Small intestine (tissue), 16 donors: ENCODE measurements around the gene ALDH8A1. TPM values are rescaled to one million over a fixed set of nuclear protein-coding genes. Genes with fewer than 3 reads are reported as not detected.

Experiments
- DNase-seq, 2 donors: peaks; one replicate each; pipeline versions ENCODE4 v3.0.0 to v3.0.0-alpha.2; 2013
- FAIRE-seq: peaks from 2 replicates; lab custom pipeline; 2012; peaks lifted over from hg19 to GRCh38; lab: Jason Lieb, UNC
- H3K27ac ChIP-seq, 3 donors: one replicate each; pipeline ENCODE4 v1.5.1; 2013; ENCODE audit warnings: low read length in 2 of 3, mild to moderate bottlenecking in 2 of 3, control low read depth in 1 of 3, inconsistent platforms in 1 of 3, low read depth in 1 of 3, moderate library complexity in 1 of 3
- H3K27me3 ChIP-seq, 3 donors: one replicate each; pipeline ENCODE4 v1.6.1; 2013; ENCODE audit warnings: low read length in 3 of 3, inconsistent platforms in 1 of 3; ENCODE audit not compliant: control insufficient read depth in 3 of 3, insufficient read depth in 3 of 3
- H3K36me3 ChIP-seq, 3 donors: one replicate each; pipeline ENCODE4 v1.6.1; 2013; ENCODE audit warnings: low read length in 3 of 3, inconsistent platforms in 1 of 3, low read depth in 1 of 3, mild to moderate bottlenecking in 1 of 3, moderate library complexity in 1 of 3; ENCODE audit not compliant: control insufficient read depth in 3 of 3, insufficient read depth in 2 of 3
- H3K4me1 ChIP-seq, 3 donors: one replicate each; pipeline ENCODE4 v1.6.1; 2013; ENCODE audit warnings: low read length in 2 of 3, inconsistent platforms in 1 of 3, low read depth in 1 of 3, mild to moderate bottlenecking in 1 of 3, moderate library complexity in 1 of 3; ENCODE audit not compliant: control insufficient read depth in 3 of 3, insufficient read depth in 2 of 3
- H3K4me3 ChIP-seq, 3 donors: one replicate each; pipeline ENCODE4 v1.5.1; 2013; ENCODE audit warnings: low read length in 3 of 3, control low read depth in 1 of 3, inconsistent platforms in 1 of 3, low read depth in 1 of 3, mild to moderate bottlenecking in 1 of 3, moderate library complexity in 1 of 3
- H3K9me3 ChIP-seq, 2 donors: one replicate each; pipeline ENCODE4 v1.6.1; 2013; ENCODE audit warnings: low read depth in 1 of 2, low read length in 1 of 2; ENCODE audit not compliant: control insufficient read depth in 2 of 2, insufficient read depth in 1 of 2
- WGBS, 3 donors: extraction: QIAGEN DNeasy Blood & Tissue Kit; methylation state at CpG; one replicate each; pipeline ENCODE4 v1.1.7; 2013; 5-methylcytosine and 5-hydroxymethylcytosine counted together
- long read RNA-seq, 10 donors: transcript quantifications; one replicate each; lab custom pipeline, GENCODE V29; 2026
- polyA plus RNA-seq, 4 donors: library from polyadenylated mRNA; stranded (reverse) in 3 of 4; unstranded in 1 of 4; fragments of 200-250 nt in 3 of 4; fragments of 120-200 nt in 1 of 4; gene quantifications; one replicate each; pipeline versions ENCODE4 v1.2.1 to v1.2.3, GENCODE V29; 2013
- donor health status: healthy with polysubstance abuse.
- donor health status: control.
- donor health status: control.
- donor health status: Bipolar disorder and iron deficiency.
- donor health status: healthy.

The ALDH8A1 gene
- polyA plus RNA-seq, result 1 to 10 TPM in 1 of 4 donors, under 1 TPM in 3; 0.15 to 1.1 (median 0.21) TPM
- long read RNA-seq, donor 1, result 0 reads
- long read RNA-seq, donor 2, result 0 reads
- long read RNA-seq, donor 3, result 0 reads
- long read RNA-seq, donor 4, result 0 reads
- long read RNA-seq, donor 5, result 0 reads
- long read RNA-seq, donor 6, result 0 reads
- long read RNA-seq, donor 7, result 0 reads
- long read RNA-seq, donor 8, result 0 reads
- long read RNA-seq, donor 9, result 0 reads
- long read RNA-seq, donor 10, result 0 reads

DNA sequence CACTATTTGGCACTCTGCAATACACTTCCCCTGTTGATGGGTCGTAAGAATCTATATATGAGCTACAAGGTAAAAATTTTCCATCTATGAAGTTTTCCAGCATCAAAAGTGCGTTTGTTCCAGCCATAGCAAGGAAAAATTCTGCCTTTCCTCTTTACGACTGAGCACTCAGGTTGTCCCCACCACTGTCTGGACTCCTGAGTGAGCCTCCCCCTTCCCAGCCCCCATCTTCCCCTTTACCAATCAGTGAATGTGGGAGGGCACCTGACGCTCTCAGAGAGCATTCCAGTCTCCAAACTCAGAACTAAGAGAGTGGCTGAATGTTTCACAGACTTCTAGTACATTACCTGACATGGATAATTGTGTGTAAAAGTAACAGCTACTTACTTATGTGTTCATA lies at the start of gene ALDH8A1:
TSS of gene ALDH8A1 (minus strand) at position 175 of the 400 bp plus-strand sequence. CDS start at position 127, 48 bp downstream.
- Histone ChIP-seq H3K36me3 (no peaks in the 10 kb centered on the region), H3K4me3 (no peak within 1 kb of the TSS), H3K9me3 (peaks cover 0 to 2% of the 10 kb centered on the region in 2 donors), H3K27ac (no peak within 1 kb of the TSS), H3K4me1 (peaks cover 0 to 2% (median 0%) of the 10 kb centered on the region in 3 donors), H3K27me3 (no peaks in the 10 kb centered on the region)
- WGBS, 3 donors, result 80 to 88% (median 83%) methylated on average over 4 of the region's 4 CpGs
- DNase-seq, result no peak
- no peak for FAIRE-seq

- WGBS, 3 donors, result 93 to 98% (median 95%) methylated on average over 1 of the region's 1 CpG
- H3K27me3 ChIP-seq, result no peaks in the 10 kb centered on the region
- DNase-seq, result no peak
- no peaks in the 10 kb centered on the region for H3K4me1 ChIP-seq
- H3K27ac ChIP-seq, result no peak overlapping the region
- peaks cover 3 to 8% (median 6%) of the 10 kb centered on the region in 3 donors for H3K36me3 ChIP-seq
- no peaks in the 10 kb centered on the region for H3K9me3 ChIP-seq
- no peak for FAIRE-seq
- H3K4me3 ChIP-seq, result no peak overlapping the region
Measured at GRCh38 chr6:134999107-134999506, 49.2 kb upstream of the ALDH8A1 start.

- Histone ChIP-seq H3K27ac (no peak overlapping the region), H3K27me3 (no peaks in the 10 kb centered on the region), H3K4me3 (no peak overlapping the region), H3K36me3 (peaks cover 3 to 8% (median 6%) of the 10 kb centered on the region in 3 donors), H3K4me1 (no peaks in the 10 kb centered on the region), H3K9me3 (no peaks in the 10 kb centered on the region)
- FAIRE-seq (no peak), DNase-seq (no peak)
- WGBS, 3 donors, result 87 to 96% (median 94%) methylated on average over 9 of the region's 9 CpGs
Measured at GRCh38 chr6:134997133-134997995, 47.5 kb upstream of the ALDH8A1 start.

- DNase-seq (no peak), FAIRE-seq (no peak)
- H3K36me3 ChIP-seq, result peaks cover 3 to 10% (median 8%) of the 10 kb centered on the region in 3 donors
- no peak overlapping the region for H3K27ac ChIP-seq
- no peaks in the 10 kb centered on the region for H3K27me3 ChIP-seq
- WGBS, 3 donors, result 95 to 97% (median 96%) methylated on average over 1 of the region's 1 CpG
- no peaks in the 10 kb centered on the region for H3K4me1 ChIP-seq
- no peaks in the 10 kb centered on the region for H3K9me3 ChIP-seq
- H3K4me3 ChIP-seq, result no peak overlapping the region
Measured at GRCh38 chr6:134995536-134995935, 45.6 kb upstream of the ALDH8A1 start.

DNA sequence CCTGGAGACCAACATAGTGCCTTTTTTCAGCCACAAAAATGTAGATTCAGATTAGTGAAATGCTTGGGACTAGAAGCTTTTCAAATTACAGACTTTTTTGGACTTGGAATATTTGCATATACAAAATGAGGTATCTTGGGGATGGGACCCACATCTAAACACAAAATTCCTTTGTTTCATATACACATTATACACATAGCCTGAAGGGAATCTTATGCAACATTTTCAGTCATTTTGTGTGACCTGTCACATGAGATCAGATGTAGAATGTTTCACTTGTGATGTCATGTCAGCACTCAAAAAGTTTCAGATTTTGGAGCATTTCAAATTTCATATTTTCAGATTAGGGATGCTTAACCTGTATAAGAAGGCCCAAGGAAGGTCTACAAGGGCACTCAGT lies 44.5 kb upstream of the ALDH8A1 start:
- Histone ChIP-seq H3K4me1 (no peaks in the 10 kb centered on the region), H3K36me3 (peaks cover 3 to 11% (median 8%) of the 10 kb centered on the region in 3 donors), H3K9me3 (no peaks in the 10 kb centered on the region), H3K27ac (no peak overlapping the region), H3K4me3 (no peak overlapping the region), H3K27me3 (no peaks in the 10 kb centered on the region)
- no peak for FAIRE-seq
- DNase-seq, result no peak

DNA sequence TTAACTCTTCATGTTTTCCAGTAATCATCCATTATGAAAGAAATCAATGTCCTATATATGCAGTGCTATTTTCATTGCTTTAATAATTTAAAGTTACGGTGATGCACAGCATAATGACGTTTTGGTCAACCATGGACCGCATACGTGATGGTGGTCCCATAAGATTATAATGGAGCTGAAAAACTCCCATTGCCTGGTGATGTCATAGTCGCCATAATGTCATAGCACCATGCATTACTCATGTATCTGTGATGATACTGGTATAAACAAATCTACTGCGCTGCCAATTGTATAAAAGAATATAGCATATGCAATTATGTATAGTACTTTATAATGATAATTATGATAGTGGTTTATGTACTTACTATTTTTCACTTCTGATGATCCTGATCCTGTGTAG lies 42.3 kb upstream of the ALDH8A1 start:
- 96 to 97% (median 97%) methylated on average over 6 of the region's 6 CpGs for WGBS, 3 donors
- H3K9me3 ChIP-seq, result no peaks in the 10 kb centered on the region
- no peaks in the 10 kb centered on the region for H3K27me3 ChIP-seq
- no peak overlapping the region for H3K4me3 ChIP-seq
- DNase-seq (no peak), FAIRE-seq (no peak)
- no peaks in the 10 kb centered on the region for H3K4me1 ChIP-seq
- no peak overlapping the region for H3K27ac ChIP-seq
- peaks cover under 1 to 11% (median 5%) of the 10 kb centered on the region in 3 donors for H3K36me3 ChIP-seq

DNA sequence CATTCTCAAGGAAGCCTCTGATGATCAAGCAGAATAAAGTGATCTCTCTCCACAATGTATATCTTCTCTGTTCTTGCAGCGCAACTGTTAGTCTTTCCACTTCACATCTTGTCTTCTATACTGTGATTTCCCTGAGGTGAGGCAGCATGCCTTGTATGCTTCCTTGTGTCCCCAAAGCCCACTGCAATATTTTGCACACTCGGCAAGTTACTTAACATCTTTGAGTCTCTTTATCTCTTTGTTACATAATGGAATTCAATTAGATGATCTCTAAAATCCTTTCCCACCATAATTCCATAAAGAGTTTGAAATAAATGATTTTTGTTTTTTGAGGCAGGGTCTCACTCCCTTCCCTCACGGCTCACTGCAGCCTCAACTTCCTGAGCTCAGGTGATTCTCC lies 40.4 kb upstream of the ALDH8A1 start:
- Histone ChIP-seq H3K9me3 (no peaks in the 10 kb centered on the region), H3K27me3 (no peaks in the 10 kb centered on the region), H3K36me3 (peaks cover 0 to 9% (median 2%) of the 10 kb centered on the region in 3 donors), H3K4me1 (no peaks in the 10 kb centered on the region), H3K4me3 (no peak overlapping the region), H3K27ac (no peak overlapping the region)
- FAIRE-seq (no peak), DNase-seq (no peak)
- 89 to 91% (median 89%) methylated on average over 3 of the region's 3 CpGs for WGBS, 3 donors

DNA sequence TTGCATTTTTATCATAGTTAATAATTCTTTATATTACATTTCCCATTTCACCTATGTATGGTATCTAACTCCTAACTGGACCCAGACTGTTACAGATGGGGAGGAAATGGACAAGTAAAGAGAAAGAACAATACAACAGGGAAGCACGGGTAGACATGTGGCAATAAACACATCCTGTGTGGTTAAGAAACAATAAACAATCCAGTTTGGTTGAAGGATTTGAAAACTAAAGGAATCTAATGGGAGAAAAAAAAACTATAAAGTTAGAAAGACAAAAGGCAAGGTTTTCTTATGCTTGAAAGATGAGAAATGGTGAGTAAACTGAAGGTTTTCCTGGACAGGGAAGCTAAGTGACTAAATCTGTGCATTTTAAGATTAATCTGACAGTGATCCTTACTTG lies 34.9 kb upstream of the ALDH8A1 start:
- FAIRE-seq (no peak), DNase-seq (no peak)
- H3K36me3 ChIP-seq, result peaks cover 4 to 14% (median 8%) of the 10 kb centered on the region in 3 donors
- H3K27me3 ChIP-seq, result no peaks in the 10 kb centered on the region
- H3K4me1 ChIP-seq, result no peaks in the 10 kb centered on the region
- no peaks in the 10 kb centered on the region for H3K9me3 ChIP-seq
- no peak overlapping the region for H3K27ac ChIP-seq
- H3K4me3 ChIP-seq, result no peak overlapping the region
- WGBS, 3 donors, result 46 to 65% (median 48%) methylated on average over 1 of the region's 1 CpG
